GM15510 (cell line): ENCODE results near the gene HUWE1.

ENCODE experiments used
- POLR2A ChIP-seq: IDR thresholded peaks from 3 replicates; pipeline ENCODE4 v1.6.1; 2011; ENCODE audit warnings: borderline replicate concordance; ENCODE audit not compliant: insufficient read length; ENCODE audit errors: extremely low read depth

HUWE1 gene

GRCh38 chrX:53595266-53595810 is 91.2 kb downstream of the HUWE1 start:
- no peak for TF ChIP-seq POLR2A

- TF ChIP-seq POLR2A: no peak
These were observed 92.2 kb downstream of the HUWE1 start for GRCh38 chrX:53594354-53594753.

- no peak for TF ChIP-seq POLR2A
These were observed 98.6 kb downstream of the HUWE1 start for GRCh38 chrX:53587795-53588420.

GRCh38 chrX:53584891-53585290 is 101.6 kb downstream of the HUWE1 start:
- no peak for TF ChIP-seq POLR2A

GRCh38 chrX:53583571-53583970 is 102.9 kb downstream of the HUWE1 start:
- no peak for TF ChIP-seq POLR2A

- TF ChIP-seq POLR2A: no peak
These were observed 105.6 kb downstream of the HUWE1 start for GRCh38 chrX:53580742-53581504.

GRCh38 chrX:53571494-53571893 is 115.0 kb downstream of the HUWE1 start:
- no peak for TF ChIP-seq POLR2A

- TF ChIP-seq POLR2A: no peak
These were observed 123.2 kb downstream of the HUWE1 start for GRCh38 chrX:53563324-53563723.

- TF ChIP-seq POLR2A: no peak
These were observed 124.6 kb downstream of the HUWE1 start for GRCh38 chrX:53561912-53562311.

- no peak for TF ChIP-seq POLR2A
These were observed 127.9 kb downstream of the HUWE1 start for GRCh38 chrX:53558646-53559045.

GRCh38 chrX:53556868-53557267 is 129.7 kb downstream of the HUWE1 start:
- no peak for TF ChIP-seq POLR2A

- no peak for TF ChIP-seq POLR2A
These were observed 135.6 kb downstream of the HUWE1 start for GRCh38 chrX:53550756-53551463.

- TF ChIP-seq POLR2A: no peak
These were observed 138.9 kb downstream of the HUWE1 start for GRCh38 chrX:53547668-53548067.

- TF ChIP-seq POLR2A: no peak
These were observed 141.6 kb downstream of the HUWE1 start for GRCh38 chrX:53544936-53545335.

GRCh38 chrX:53538781-53539180 is 147.7 kb downstream of the HUWE1 start:
- no peak for TF ChIP-seq POLR2A
